ENCODE results near the gene LRRK1.

- TF ChIP-seq BHLHE40 (IDR thresholded peaks at IDR 0.05; ENCODE audit: low read depth, low read length), result no peak
- TF ChIP-seq POLR2A (IDR thresholded peaks at IDR 0.05; ENCODE audit: low read length), result no peak
- no peak for TF ChIP-seq CTCF (IDR thresholded peaks at IDR 0.05)
- no peak for TF ChIP-seq NFE2L2 (conservative IDR thresholded peaks at IDR 0.05; ENCODE audit: low read length)
- TF ChIP-seq ESRRA (IDR thresholded peaks at IDR 0.05; ENCODE audit: borderline replicate concordance, low read length), result no peak
- TF ChIP-seq PBX3 (IDR thresholded peaks at IDR 0.05), result no peak
- TF ChIP-seq CEBPB (IDR thresholded peaks at IDR 0.05), result no peak
These were observed 23.7 kb downstream of the LRRK1 start for GRCh38 chr15:100942656-100943425.

Data from A549 (cell line).